K562 (cell line): ENCODE results near the gene CKLF. TPM values are rescaled to one million over a fixed set of nuclear protein-coding genes. Genes with fewer than 3 reads are reported as not detected.

Experiments used
- BCLAF1 ChIP-seq, 2 experiments: fragments of 450-650 bp in 1 of 2; IDR thresholded peaks; 2 replicates each; pipeline ENCODE4 v1.6.1; 2011 to 2017; ENCODE audit warnings: low read depth in 2 of 2, antibody characterized with exemption in 1 of 2, borderline replicate concordance in 1 of 2, low read length in 1 of 2, mild to moderate bottlenecking in 1 of 2, mixed read lengths in 1 of 2; ENCODE audit not compliant: control insufficient read depth in 1 of 2
- DPF2 ChIP-seq: fragments of 450-650 bp; IDR thresholded peaks from 2 replicates; pipeline ENCODE4 v1.6.1; 2016
- ELK1 ChIP-seq: sonication (generic); formaldehyde crosslinking; IDR thresholded peaks from 2 replicates; pipeline ENCODE4 v1.8.1; 2022; ENCODE audit warnings: missing genetic modification reagents
- FIP1L1 ChIP-seq: fragments of 200-400 bp; formaldehyde crosslinking; IDR thresholded peaks from 2 replicates; pipeline ENCODE4 v1.6.1; 2018; ENCODE audit warnings: mild to moderate bottlenecking, low read depth, low read length; ENCODE audit not compliant: poor library complexity, severe bottlenecking
- GABPA ChIP-seq: fragments of 200-800 bp; sonication (Bioruptor generic); conservative IDR thresholded peaks from 2 replicates; pipeline ENCODE4 v1.6.1; 2016; ENCODE audit warnings: low read depth, missing genetic modification characterization, missing compliant biosample characterization
- GATAD2A ChIP-seq: fragments of 450-650 bp; IDR thresholded peaks from 2 replicates; pipeline ENCODE4 v1.6.1; 2017
- HEY1 ChIP-seq: fragments of 250-450 bp; sonication (Bioruptor Pico); IDR thresholded peaks from 2 replicates; pipeline ENCODE4 v1.5.0; 2020; ENCODE audit warnings: mild to moderate bottlenecking, moderate library complexity, borderline replicate concordance
- MITF ChIP-seq: IDR thresholded peaks from 2 replicates; pipeline ENCODE4 v1.6.1; 2014; ENCODE audit warnings: antibody characterized with exemption
- MTA2 ChIP-seq: fragments of 450-650 bp; IDR thresholded peaks from 2 replicates; pipeline ENCODE4 v1.6.1; 2016; ENCODE audit warnings: low read depth
- NFATC3 ChIP-seq: fragments of 450-650 bp; IDR thresholded peaks from 2 replicates; pipeline ENCODE4 v1.6.1; 2017; ENCODE audit warnings: mild to moderate bottlenecking
- NR2C1 ChIP-seq, 2 experiments: fragments of 450-650 bp; IDR thresholded peaks; 2 replicates each; pipeline ENCODE4 v1.6.1; 2017; ENCODE audit warnings: mild to moderate bottlenecking in 2 of 2, antibody characterized with exemption in 1 of 2, inconsistent platforms in 1 of 2, missing compliant biosample characterization in 1 of 2, missing genetic modification characterization in 1 of 2
- PURB ChIP-seq: sonication (generic); formaldehyde crosslinking; IDR thresholded peaks from 2 replicates; pipeline ENCODE4 v1.9.0; 2021; ENCODE audit warnings: low read depth, mild to moderate bottlenecking, missing genetic modification reagents
- SP1 ChIP-seq: sonication (generic); formaldehyde crosslinking; IDR thresholded peaks from 2 replicates; pipeline ENCODE4 v1.8.1; 2022; ENCODE audit warnings: mild to moderate bottlenecking, missing genetic modification reagents
- TOE1 ChIP-seq, 2 experiments: fragments of 450-650 bp in 1 of 2; sonication (generic) in 1 of 2; formaldehyde crosslinking in 1 of 2; IDR thresholded peaks; 2 replicates each; pipeline versions ENCODE4 v1.7.1 to v1.8.0; 2016 to 2022; ENCODE audit warnings: borderline replicate concordance in 2 of 2, mild to moderate bottlenecking in 2 of 2, antibody characterized with exemption in 1 of 2, inconsistent platforms in 1 of 2, low read depth in 1 of 2, missing genetic modification reagents in 1 of 2, moderate library complexity in 1 of 2
- TRIM25 ChIP-seq: fragments of 450-650 bp; IDR thresholded peaks from 2 replicates; pipeline ENCODE4 v1.7.0; 2016; ENCODE audit warnings: borderline replicate concordance
- ZBTB5 ChIP-seq: fragments of 450-650 bp; IDR thresholded peaks from 2 replicates; pipeline ENCODE4 v1.6.1; 2017; ENCODE audit warnings: antibody characterized with exemption
- ZNF79 ChIP-seq: fragments of 250-450 bp; sonication (Bioruptor Pico); IDR thresholded peaks from 2 replicates; pipeline ENCODE4 v1.4.0; 2020; ENCODE audit warnings: low read depth, mild to moderate bottlenecking, moderate library complexity
- polyA plus RNA-seq, 8 experiments: library from polyadenylated mRNA; depleted of rRNA in 4 of 8; stranded (reverse) in 5 of 8; unstranded in 3 of 8; fragments of >200 nt; fragmentation: Nextera tagmentation in 2 of 8; fragmentation: Illumina TruSeq in 1 of 8; extraction: Ambion mirVana in 2 of 8; extraction: Trizol in 1 of 8; gene quantifications; 2 replicates each; pipeline versions ENCODE4 v1.2.1 to v1.2.3, GENCODE V29; 2011 to 2014; ENCODE audit warnings: inconsistent platforms in 1 of 8, missing spikeins in 1 of 8
- total RNA-seq, 7 experiments: library from RNA; depleted of rRNA in 6 of 7; stranded (reverse); fragments of >200 nt in 6 of 7; fragmentation: Illumina TruSeq in 2 of 7; extraction: Trizol in 2 of 7; gene quantifications; 2 replicates each; pipeline versions ENCODE4 v1.2.1 to v1.2.3, GENCODE V29; 2011 to 2021; ENCODE audit warnings: low replicate concordance in 1 of 7

The CKLF gene
- total and polyA plus RNA-seq, 9 of the 15 experiments (the other 6 are each of a cell fraction or from before 2014, with no cell fraction given), result 84.8 to 322 (median 118) TPM

GRCh38 chr16:66534376-66534799 lies 18.0 kb upstream of the CKLF start (continued):
- TF ChIP-seq MTA2 (peak; percentile 72; the same call in 1 of the 2 replicates), BCLAF1 (IDR thresholded peaks at IDR 0.05; ENCODE audit: borderline replicate concordance in 1 of 2, control insufficient read depth in 1 of 2, low read depth in 2 of 2, low read length in 1 of 2) (no peak), TRIM25 (no peak), NFATC3 (no peak), NR2C1 (IDR thresholded peaks at IDR 0.05) (no peak), NR2C1 (tag; IDR thresholded peaks at IDR 0.05) (no peak), GATAD2A (no peak), ZBTB5 (no peak), FIP1L1 (no peak), ZNF79 (CRISPR knock-in tag) (no peak), PURB (CRISPR knock-in tag) (no peak), ELK1 (CRISPR knock-in tag) (no peak), SP1 (no peak), GABPA (no peak), HEY1 (CRISPR knock-in tag) (no peak), DPF2 (peak; percentile 71), TOE1 (IDR thresholded peaks at IDR 0.05; ENCODE audit: borderline replicate concordance) (no peak), TOE1 (CRISPR knock-in tag; IDR thresholded peaks at IDR 0.05; ENCODE audit: borderline replicate concordance, low read depth) (no peak), MITF (no peak)
